GM23248 (cell line): Measurements from ENCODE around the gene PRKCB. TPM values are rescaled to one million over a fixed set of nuclear protein-coding genes. Genes with fewer than 3 reads are reported as not detected.

Source experiments
- DNase-seq: peaks from one replicate; pipeline ENCODE4 v3.0.0-alpha.2; 2015
- H2AFZ ChIP-seq: fragments of 200-600 bp; sonication (generic); 2 replicates; pipeline ENCODE4 v1.6.1; 2016; ENCODE audit warnings: antibody characterized with exemption
- H3F3A ChIP-seq: fragments of 200-600 bp; sonication (generic); 2 replicates; pipeline ENCODE4 v1.6.1; 2016; ENCODE audit warnings: mild to moderate bottlenecking, antibody characterized with exemption, mixed run types; ENCODE audit not compliant: insufficient read depth
- H3K27ac ChIP-seq: fragments of 200-600 bp; sonication (generic); 2 replicates; pipeline ENCODE4 v1.5.1; 2016; ENCODE audit warnings: mild to moderate bottlenecking
- H3K27me3 ChIP-seq: fragments of 200-600 bp; sonication (generic); replicated peaks from 2 replicates; pipeline ENCODE4 v1.6.1; 2016; ENCODE audit warnings: mild to moderate bottlenecking; ENCODE audit not compliant: insufficient read depth
- H3K36me3 ChIP-seq: fragments of 200-600 bp; sonication (generic); 2 replicates; pipeline ENCODE4 v1.6.1; 2016; ENCODE audit warnings: low read depth, mild to moderate bottlenecking
- H3K4me1 ChIP-seq: fragments of 200-600 bp; sonication (generic); 2 replicates; pipeline ENCODE4 v1.6.1; 2016; ENCODE audit warnings: mild to moderate bottlenecking; ENCODE audit not compliant: insufficient read depth
- H3K4me2 ChIP-seq: fragments of 200-600 bp; sonication (generic); one replicate; pipeline ENCODE4 v1.6.1; 2016; ENCODE audit warnings: mild to moderate bottlenecking; ENCODE audit not compliant: unreplicated experiment
- H3K4me3 ChIP-seq: fragments of 200-600 bp; sonication (generic); 2 replicates; pipeline ENCODE4 v1.5.1; 2016; ENCODE audit warnings: mild to moderate bottlenecking
- H3K79me2 ChIP-seq: fragments of 200-600 bp; sonication (generic); 2 replicates; pipeline ENCODE4 v1.6.1; 2016; ENCODE audit warnings: mild to moderate bottlenecking; ENCODE audit not compliant: insufficient read depth
- H3K9ac ChIP-seq: fragments of 200-600 bp; sonication (generic); 2 replicates; pipeline ENCODE4 v1.6.1; 2016; ENCODE audit warnings: mild to moderate bottlenecking
- H3K9me2 ChIP-seq: fragments of 200-600 bp; sonication (generic); 2 replicates; pipeline ENCODE4 v1.6.1; 2016; ENCODE audit warnings: mixed run types, mild to moderate bottlenecking, moderate library complexity; ENCODE audit not compliant: insufficient read depth
- H3K9me3 ChIP-seq: fragments of 200-600 bp; sonication (generic); one replicate; pipeline ENCODE4 v1.6.1; 2017; ENCODE audit warnings: low read depth
- H4K20me1 ChIP-seq: fragments of 200-600 bp; sonication (generic); 2 replicates; pipeline ENCODE4 v1.6.0; 2016; ENCODE audit not compliant: insufficient read depth
- EZH2 ChIP-seq: fragments of 200-600 bp; sonication (generic); IDR thresholded peaks from 2 replicates; pipeline ENCODE4 v1.6.1; 2018; ENCODE audit warnings: antibody characterized with exemption, mild to moderate bottlenecking; ENCODE audit not compliant: insufficient read depth, poor library complexity, severe bottlenecking
- EZH2phosphoT487 ChIP-seq: fragments of 200-600 bp; sonication (generic); IDR thresholded peaks from 2 replicates; pipeline ENCODE4 v1.6.1; 2018; ENCODE audit warnings: antibody characterized with exemption, moderate library complexity, mild to moderate bottlenecking, low read depth; ENCODE audit not compliant: insufficient read depth
- WGBS, 2 experiments: methylation state at CpG; one replicate each; pipeline ENCODE4 v1.1.6; 2015 to 2017; ENCODE audit warnings: low lambda C conversion rate in 2 of 2, low coverage in 1 of 2; ENCODE audit errors: missing lambda C conversion rate in 2 of 2; 5-methylcytosine and 5-hydroxymethylcytosine counted together
- in situ Hi-C: fragments of 300-500 bp; cut with MboI; formaldehyde crosslinking; loops from 2 replicates; pipeline ENCODE4 v1.15.0; 2020
- polyA plus RNA-seq: library from polyadenylated mRNA; unstranded; fragments of >200 nt; fragmentation: Nextera tagmentation; extraction: Ambion mirVana; gene quantifications from 2 replicates; pipeline ENCODE4 v1.2.1, GENCODE V29; 2016
- total RNA-seq: library from RNA; depleted of rRNA; stranded (reverse); fragments of >200 nt; shearing (Covaris generic); gene quantifications from 2 replicates; pipeline ENCODE4 v1.2.3, GENCODE V29; 2014

PRKCB gene
- total and polyA plus RNA-seq, 2 experiments from 2014 or later, result not detected

DNA sequence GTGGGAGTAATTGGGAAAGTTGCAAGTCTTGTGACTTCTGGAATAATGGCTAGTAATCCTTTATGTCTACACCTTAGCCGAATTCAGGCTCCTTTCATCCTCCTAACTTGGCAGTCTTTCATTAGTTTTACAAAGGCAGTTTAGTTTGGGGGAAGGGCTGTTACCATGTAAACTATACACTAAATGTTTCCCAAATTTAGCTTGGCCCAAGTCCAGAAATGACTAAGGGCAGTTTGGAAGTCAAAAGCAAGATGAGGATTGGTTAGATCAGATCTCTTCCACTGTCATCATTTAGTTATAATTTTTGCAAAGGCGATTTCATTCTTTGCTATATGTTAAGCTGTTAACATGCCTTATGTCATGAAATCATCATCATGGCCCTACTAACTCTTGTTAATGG, 304.9 kb downstream of the PRKCB start:
- Histone ChIP-seq H2AFZ (no peak overlapping the region), H3F3A (no peaks in the 10 kb centered on the region), H3K4me1 (no peaks in the 10 kb centered on the region), H4K20me1 (no peaks in the 10 kb centered on the region), H3K9me3 (no peaks in the 10 kb centered on the region), H3K9me2 (no peaks in the 10 kb centered on the region), H3K9ac (no peak overlapping the region), H3K79me2 (no peaks in the 10 kb centered on the region), H3K36me3 (no peaks in the 10 kb centered on the region), H3K4me2 (no peak overlapping the region), H3K27ac (no peak overlapping the region), H3K4me3 (no peak overlapping the region), H3K27me3 (no peaks in the 10 kb centered on the region)
- 15 to 23% methylated on average over 2 of the region's 2 CpGs for WGBS, 2 experiments
- TF ChIP-seq EZH2phosphoT487 (no peak), EZH2 (no peak)
- DNase-seq, result no peak
- in situ Hi-C loops, result no loop called here

DNA sequence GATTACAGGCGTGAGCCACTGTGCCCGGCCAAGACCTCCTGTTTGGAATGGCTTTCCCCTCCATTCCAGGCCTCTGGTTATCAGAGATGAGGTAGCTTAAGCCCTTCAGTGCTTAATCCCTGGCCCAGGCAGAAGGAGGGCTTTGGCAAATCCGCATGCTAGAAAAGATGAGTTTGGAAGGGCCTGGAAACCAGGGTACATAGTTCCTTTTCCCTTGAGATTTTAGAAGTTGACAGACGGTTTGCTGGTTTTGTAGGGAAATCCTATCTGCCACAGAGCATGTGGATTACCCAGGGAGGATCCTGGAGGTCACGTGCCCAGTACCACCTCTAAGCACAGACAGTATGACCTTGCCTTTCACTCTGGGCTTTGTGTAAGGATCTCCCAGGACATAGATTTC, 305.7 kb downstream of the PRKCB start:
- DNase-seq, result no peak
- Histone ChIP-seq H3K9ac (no peak overlapping the region), H3K4me1 (no peaks in the 10 kb centered on the region), H3K4me3 (no peak overlapping the region), H2AFZ (no peak overlapping the region), H3K36me3 (no peaks in the 10 kb centered on the region), H4K20me1 (no peaks in the 10 kb centered on the region), H3K9me3 (no peaks in the 10 kb centered on the region), H3K27ac (no peak overlapping the region), H3K9me2 (no peaks in the 10 kb centered on the region), H3F3A (no peaks in the 10 kb centered on the region), H3K79me2 (no peaks in the 10 kb centered on the region), H3K4me2 (no peak overlapping the region), H3K27me3 (no peaks in the 10 kb centered on the region)
- in situ Hi-C loops, result no loop called here
- 13 to 17% methylated on average over 5 of the region's 5 CpGs for WGBS, 2 experiments
- no peak for TF ChIP-seq EZH2phosphoT487
- TF ChIP-seq EZH2, result no peak

DNA sequence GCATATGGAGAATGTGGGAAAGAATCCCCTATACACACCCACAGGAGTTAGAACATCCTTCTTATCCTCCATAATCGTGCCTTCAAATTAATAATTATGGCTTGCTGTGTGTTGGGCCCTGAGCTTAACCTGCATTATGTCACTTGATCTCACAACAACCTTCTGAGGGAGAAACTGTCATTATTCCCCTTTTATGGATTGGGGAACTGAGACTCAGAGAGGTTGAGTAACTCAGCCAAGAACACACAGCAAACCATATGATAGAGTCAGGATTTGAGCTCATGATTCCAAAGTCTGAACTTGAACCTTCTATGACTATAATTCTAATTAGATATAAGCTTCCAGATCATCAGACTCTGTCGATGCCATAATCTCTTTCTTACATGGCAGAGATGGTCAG, 306.1 kb downstream of the PRKCB start:
- no peaks in the 10 kb centered on the region for H3K27me3 ChIP-seq
- TF ChIP-seq EZH2phosphoT487 (no peak), EZH2 (no peak)
- WGBS, 2 experiments, result 27 to 31% methylated on average over 2 of the region's 2 CpGs

DNA sequence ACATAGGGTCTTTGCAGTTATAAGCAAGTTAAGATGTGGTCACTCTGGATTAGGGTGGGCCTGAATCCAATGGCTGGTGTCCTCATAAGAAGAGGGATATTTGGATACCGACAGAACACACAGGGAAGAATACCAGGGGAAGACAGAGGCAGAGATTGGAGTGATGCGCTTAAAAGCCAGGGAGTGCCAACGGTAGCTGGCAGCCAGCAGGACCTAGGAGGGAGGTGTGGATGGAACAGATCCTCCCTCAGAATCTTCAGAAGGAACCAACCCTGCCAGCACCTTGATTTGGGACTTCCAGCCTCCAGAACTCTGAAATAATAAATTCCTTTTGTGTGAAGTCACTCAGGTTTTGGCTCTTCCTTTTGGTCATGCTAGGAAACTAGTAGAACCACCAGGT, 310.1 kb downstream of the PRKCB start:
- in situ Hi-C loops, result no loop called here
- Histone ChIP-seq H3K27me3 (no peaks in the 10 kb centered on the region), H3K4me1 (no peaks in the 10 kb centered on the region), H3K79me2 (no peaks in the 10 kb centered on the region), H3K4me2 (no peak overlapping the region), H3K9ac (no peak overlapping the region), H3K27ac (no peak overlapping the region), H4K20me1 (no peaks in the 10 kb centered on the region), H3K9me2 (no peaks in the 10 kb centered on the region), H3K4me3 (no peak overlapping the region), H2AFZ (no peak overlapping the region), H3F3A (no peaks in the 10 kb centered on the region), H3K36me3 (no peaks in the 10 kb centered on the region), H3K9me3 (no peaks in the 10 kb centered on the region)
- TF ChIP-seq EZH2phosphoT487, result no peak
- TF ChIP-seq EZH2, result no peak
- 36 to 37% methylated on average over 3 of the region's 3 CpGs for WGBS, 2 experiments
- DNase-seq, result no peak

More for the DNA sequence above, 306.1 kb downstream of the PRKCB start:
- Histone ChIP-seq H3F3A (no peaks in the 10 kb centered on the region), H3K4me2 (no peak overlapping the region), H3K9ac (no peak overlapping the region), H4K20me1 (no peaks in the 10 kb centered on the region), H3K27ac (no peak overlapping the region), H2AFZ (no peak overlapping the region), H3K4me1 (no peaks in the 10 kb centered on the region), H3K36me3 (no peaks in the 10 kb centered on the region), H3K9me3 (no peaks in the 10 kb centered on the region), H3K4me3 (no peak overlapping the region), H3K9me2 (no peaks in the 10 kb centered on the region), H3K79me2 (no peaks in the 10 kb centered on the region)
- DNase-seq, result no peak
- in situ Hi-C loops, result no loop called here

DNA sequence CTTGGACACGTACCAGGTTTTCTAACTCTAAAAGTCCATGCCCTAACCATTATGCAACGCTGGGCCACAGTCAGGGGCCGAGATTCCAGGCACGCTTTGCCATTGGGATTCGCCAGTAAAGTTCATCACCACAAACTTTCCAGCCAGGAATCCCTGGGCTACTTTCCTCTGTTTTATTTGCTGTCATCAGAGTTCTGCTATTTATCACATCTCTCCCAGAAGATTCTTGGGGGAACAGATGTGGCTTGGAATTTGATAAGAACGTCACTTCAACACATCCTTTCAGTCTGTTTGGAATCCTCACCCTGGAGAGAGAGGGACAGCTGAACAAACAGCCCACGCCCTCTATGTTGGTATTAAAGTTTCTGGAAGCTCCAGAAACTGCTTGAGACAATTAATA, 310.7 kb downstream of the PRKCB start:
- H3K4me2 ChIP-seq, result no peak overlapping the region
- no peak for DNase-seq
- no peak overlapping the region for H3K9ac ChIP-seq
- in situ Hi-C loops, result no loop called here
- no peaks in the 10 kb centered on the region for H3K9me2 ChIP-seq
- no peak overlapping the region for H2AFZ ChIP-seq
- H3K9me3 ChIP-seq, result no peaks in the 10 kb centered on the region
- H3K4me3 ChIP-seq, result no peak overlapping the region
- H3K36me3 ChIP-seq, result no peaks in the 10 kb centered on the region
- no peak for TF ChIP-seq EZH2phosphoT487
- TF ChIP-seq EZH2, result no peak
- H3K79me2 ChIP-seq, result no peaks in the 10 kb centered on the region
- H3F3A ChIP-seq, result no peaks in the 10 kb centered on the region
- WGBS, 2 experiments, result 4 to 5% methylated on average over 7 of the region's 7 CpGs
- H3K27ac ChIP-seq, result no peak overlapping the region
- no peaks in the 10 kb centered on the region for H4K20me1 ChIP-seq
- H3K4me1 ChIP-seq, result no peaks in the 10 kb centered on the region
- no peaks in the 10 kb centered on the region for H3K27me3 ChIP-seq
